Stimulated activated naive B cell treated with anti-CD40 and anti-IgM and Interleukin-4, amounts not matched to agents 10 μg/mL and 1 μg/mL and 100 μg/mL, for 72 hours (primary cell): ENCODE measurements around the gene TMEM138.

Source experiments
- ATAC-seq, 2 donors: fragments of 150-1000 bp; cut with Tn5 transposase; replicated peaks; 2 replicates each; pipeline ENCODE4 v1.10.0; 2021; ENCODE audit warnings: moderate library complexity in 1 of 2
- DNase-seq: peaks from one replicate; pipeline ENCODE4 v3.0.0; 2021
- H3K27ac Mint-ChIP-seq: one replicate; pipeline ENCODE4 v1.8.0; 2022; ENCODE audit warnings: mild to moderate bottlenecking, mixed read lengths
- H3K27me3 Mint-ChIP-seq, 2 donors: one replicate each; pipeline ENCODE4 v1.8.0; 2022; ENCODE audit warnings: mixed read lengths in 2 of 2
- H3K36me3 Mint-ChIP-seq, 2 donors: one replicate each; pipeline ENCODE4 v1.8.0; 2022; ENCODE audit warnings: mixed read lengths in 2 of 2, mild to moderate bottlenecking in 1 of 2
- H3K4me1 Mint-ChIP-seq, 2 donors: one replicate each; pipeline ENCODE4 v1.8.0; 2022; ENCODE audit warnings: mixed read lengths in 2 of 2, mild to moderate bottlenecking in 1 of 2
- H3K4me3 Mint-ChIP-seq, 2 donors: one replicate each; pipeline ENCODE4 v1.8.0; 2022; ENCODE audit warnings: mild to moderate bottlenecking in 2 of 2, mixed read lengths in 2 of 2, moderate library complexity in 1 of 2
- H3K9me3 Mint-ChIP-seq, 2 donors: one replicate each; pipeline ENCODE4 v1.8.0; 2022; ENCODE audit warnings: mixed read lengths in 2 of 2, mild to moderate bottlenecking in 1 of 2

The TMEM138 gene

DNA sequence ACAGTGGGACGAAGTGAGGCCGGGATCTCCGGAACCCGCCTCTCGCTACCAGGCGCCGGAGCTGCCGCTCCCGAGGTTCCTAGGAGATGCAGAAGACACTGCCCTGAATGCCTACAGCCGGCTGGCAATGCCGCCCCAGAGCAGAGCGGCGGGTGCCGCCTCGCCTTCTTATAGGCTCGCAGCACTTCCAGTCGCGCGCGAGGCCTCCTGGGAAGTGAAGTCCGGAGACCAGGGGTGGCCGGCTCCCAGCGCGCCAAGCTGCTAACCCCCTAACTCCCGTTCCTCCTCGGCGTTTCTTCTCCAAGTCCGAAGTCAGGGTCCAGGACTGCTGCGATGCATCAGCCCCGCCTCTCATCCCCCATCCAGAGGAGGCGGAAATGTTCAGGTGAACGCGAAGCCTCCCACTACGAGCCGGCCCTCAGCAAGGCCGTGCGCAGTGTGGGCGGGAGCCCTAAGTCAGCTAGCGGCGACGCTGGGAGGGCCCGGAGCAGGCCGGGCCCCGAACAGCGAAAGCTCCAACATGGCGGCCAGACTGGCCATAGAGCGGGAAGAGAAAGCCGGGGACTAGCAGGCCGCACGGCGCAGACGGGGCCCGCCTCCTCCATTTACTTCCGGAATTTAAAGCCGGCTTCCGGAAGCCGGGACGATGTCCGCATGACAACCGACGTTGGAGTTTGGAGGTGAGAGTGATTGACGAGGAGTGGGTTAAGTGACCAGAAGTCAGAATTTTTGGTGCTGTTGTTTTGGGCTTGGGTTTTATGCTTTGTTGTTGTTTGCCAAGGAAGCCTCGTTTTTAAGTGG is at the start of gene TMEM138, which contains the start of gene CYB561A3:
Gene TMEM138, plus strand, starts transcription at position 634 of the 801 bp plus-strand sequence. CDS start 2,017 bp downstream, outside the sequence.
Gene CYB561A3, minus strand, starts transcription at position 142 of the 801 bp plus-strand sequence. CDS start 5,169 bp downstream, outside the sequence.
- Mint-ChIP-seq H3K27ac (peak within 1 kb of the TSS; percentile 99), H3K27me3 (no peaks in the 10 kb centered on the region), H3K36me3 (peaks cover 12 to 30% of the 10 kb centered on the region in 2 donors), H3K9me3 (no peaks in the 10 kb centered on the region), H3K4me3 (peak within 1 kb of the TSS; percentile 92 to 99), H3K4me1 (peaks cover 29 to 58% of the 10 kb centered on the region in 2 donors)
- DNase-seq (peak; percentile 95), ATAC-seq (peak; percentile 75 to 80)

DNA sequence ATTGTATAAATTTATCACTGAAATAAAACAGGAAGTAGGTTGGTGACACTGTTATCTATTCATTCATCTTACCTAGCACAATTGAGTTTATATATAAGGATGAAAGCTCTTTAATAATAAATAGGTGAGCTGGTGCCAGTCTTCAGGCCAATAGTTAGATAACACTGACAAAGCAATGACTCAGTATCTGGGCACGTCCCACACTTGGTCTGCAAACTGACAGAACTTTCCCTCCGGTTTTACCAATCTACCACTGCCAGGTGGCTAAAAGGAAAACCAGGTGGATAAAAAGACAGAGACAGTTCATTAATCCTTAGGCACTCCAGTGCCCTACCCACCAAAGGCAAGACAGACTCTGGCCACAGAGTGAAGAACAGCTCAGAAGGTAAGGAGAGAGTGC is 46.9 kb upstream of the TMEM138 start:
- ATAC-seq: no peak
- no peak overlapping the region for H3K4me3 Mint-ChIP-seq
- no peaks in the 10 kb centered on the region for H3K27me3 Mint-ChIP-seq
- H3K27ac Mint-ChIP-seq: no peak overlapping the region
- no peaks in the 10 kb centered on the region for H3K9me3 Mint-ChIP-seq
- no peak for DNase-seq
- H3K36me3 Mint-ChIP-seq: peaks cover 37 to 45% of the 10 kb centered on the region in 2 donors
- H3K4me1 Mint-ChIP-seq: no peaks in the 10 kb centered on the region

DNA sequence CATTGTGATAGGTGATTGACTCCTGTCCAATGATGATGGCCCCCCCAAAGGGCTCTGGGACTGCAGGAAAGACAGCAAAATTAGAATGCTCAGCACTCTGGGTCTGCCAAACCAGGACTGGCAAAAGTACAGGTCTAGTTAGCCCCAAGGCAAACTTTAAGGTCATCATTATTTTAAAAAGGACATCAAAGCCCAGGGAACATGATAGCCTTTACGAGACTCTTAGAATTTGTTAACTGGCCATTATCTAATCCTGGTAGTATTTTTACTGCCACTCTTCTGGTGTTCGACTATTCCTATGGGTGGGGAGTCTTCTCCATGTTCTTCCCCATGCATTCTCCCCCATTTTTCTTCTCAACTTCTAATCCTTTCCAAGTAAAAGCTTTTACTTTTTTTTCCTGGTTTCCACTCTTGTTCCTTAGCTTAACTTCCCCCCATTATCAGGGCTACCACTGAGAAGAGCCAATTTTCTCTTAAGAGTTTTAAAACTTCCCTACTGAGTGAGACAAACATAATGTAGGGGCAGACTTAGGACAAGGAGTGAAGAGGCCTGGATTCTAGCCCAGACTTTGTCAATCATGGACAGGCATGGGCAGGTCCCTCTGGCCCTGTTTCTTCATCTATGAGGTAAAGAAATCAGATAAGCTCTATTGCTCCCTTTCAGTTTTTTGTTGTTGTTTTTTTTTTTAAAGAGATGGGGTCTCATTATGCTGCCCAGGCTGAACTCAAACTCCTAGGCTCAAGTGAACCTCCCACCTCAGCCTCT is 36.3 kb upstream of the TMEM138 start:
- H3K27ac Mint-ChIP-seq: no peak overlapping the region
- H3K27me3 Mint-ChIP-seq: no peaks in the 10 kb centered on the region
- no peak overlapping the region for H3K4me3 Mint-ChIP-seq
- no peaks in the 10 kb centered on the region for H3K9me3 Mint-ChIP-seq
- H3K36me3 Mint-ChIP-seq: peaks cover 42 to 62% of the 10 kb centered on the region in 2 donors
- peaks cover 7 to 26% of the 10 kb centered on the region in 2 donors for H3K4me1 Mint-ChIP-seq
- DNase-seq (no peak), ATAC-seq (no peak)

DNA sequence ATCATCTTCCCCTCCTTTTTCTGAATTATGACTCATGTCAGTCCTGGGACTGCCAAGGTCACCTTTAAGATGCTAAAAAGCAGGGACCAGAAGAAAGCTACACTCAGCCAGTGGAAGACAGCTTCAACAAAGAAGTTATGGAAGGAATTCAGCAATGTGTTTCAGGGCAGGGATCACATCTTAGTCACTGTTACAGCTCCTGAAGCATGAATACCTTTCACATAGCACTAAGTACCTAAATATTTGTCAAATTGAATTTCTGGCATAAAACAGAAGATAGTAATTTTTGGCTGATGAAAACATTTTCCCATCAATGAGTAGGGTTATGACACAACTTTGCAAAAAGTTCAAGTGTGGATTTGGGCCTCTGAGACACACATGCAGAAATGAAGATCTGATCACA is 34.5 kb upstream of the TMEM138 start:
- ATAC-seq (no peak), DNase-seq (no peak)
- no peaks in the 10 kb centered on the region for H3K9me3 Mint-ChIP-seq
- no peaks in the 10 kb centered on the region for H3K27me3 Mint-ChIP-seq
- H3K27ac Mint-ChIP-seq: no peak overlapping the region
- H3K4me3 Mint-ChIP-seq: no peak overlapping the region
- H3K4me1 Mint-ChIP-seq: peaks cover 22 to 44% of the 10 kb centered on the region in 2 donors
- H3K36me3 Mint-ChIP-seq: peaks cover 37 to 62% of the 10 kb centered on the region in 2 donors

DNA sequence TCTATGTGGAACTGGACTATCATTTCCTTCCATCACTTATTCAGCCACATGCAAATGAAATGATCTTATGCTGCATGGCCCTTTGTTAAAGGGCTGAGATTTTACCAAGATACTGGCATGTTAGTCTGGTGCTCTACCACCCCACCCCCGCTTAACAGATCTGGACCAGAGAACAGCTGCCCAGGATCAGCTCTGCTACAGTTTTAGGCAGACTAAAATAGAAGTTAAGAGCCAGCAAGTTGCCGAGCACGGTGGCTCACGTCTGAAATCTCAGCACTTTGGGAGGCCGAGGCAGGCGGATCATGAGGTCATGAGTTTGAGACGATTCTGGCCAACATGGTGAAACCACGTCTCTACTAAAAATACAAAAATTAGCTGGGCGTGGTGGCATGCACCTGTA is 33.8 kb upstream of the TMEM138 start:
- DNase-seq (no peak), ATAC-seq (no peak)
- Mint-ChIP-seq H3K4me1 (peaks cover 22 to 50% of the 10 kb centered on the region in 2 donors), H3K4me3 (no peak overlapping the region), H3K9me3 (no peaks in the 10 kb centered on the region), H3K36me3 (peaks cover 30 to 62% of the 10 kb centered on the region in 2 donors), H3K27ac (no peak overlapping the region), H3K27me3 (no peaks in the 10 kb centered on the region)

DNA sequence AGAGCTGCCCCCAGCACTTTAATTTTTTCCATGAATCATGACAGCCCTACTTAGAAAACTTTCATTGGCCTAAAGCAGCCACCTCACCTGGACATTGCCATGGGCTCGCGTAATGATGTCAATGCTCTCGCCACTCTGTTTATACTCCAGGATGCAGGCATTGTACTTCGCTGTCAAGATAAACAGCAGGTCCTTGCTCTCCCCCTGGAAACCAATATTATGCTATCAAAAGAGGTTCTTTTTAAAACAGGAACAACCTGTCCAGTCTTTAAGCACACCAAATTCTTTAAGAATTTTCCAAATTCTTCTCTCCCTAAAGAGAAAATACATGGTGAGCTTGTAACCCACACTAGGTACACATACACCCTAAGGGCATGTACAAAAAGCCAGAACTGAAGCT is 32.3 kb upstream of the TMEM138 start:
- Mint-ChIP-seq H3K4me3 (no peak overlapping the region), H3K9me3 (no peaks in the 10 kb centered on the region), H3K36me3 (peaks cover 22 to 56% of the 10 kb centered on the region in 2 donors), H3K27ac (peak overlapping the region; percentile 5), H3K4me1 (peaks cover 30 to 64% of the 10 kb centered on the region in 2 donors), H3K27me3 (no peaks in the 10 kb centered on the region)
- ATAC-seq: no peak
- no peak for DNase-seq

DNA sequence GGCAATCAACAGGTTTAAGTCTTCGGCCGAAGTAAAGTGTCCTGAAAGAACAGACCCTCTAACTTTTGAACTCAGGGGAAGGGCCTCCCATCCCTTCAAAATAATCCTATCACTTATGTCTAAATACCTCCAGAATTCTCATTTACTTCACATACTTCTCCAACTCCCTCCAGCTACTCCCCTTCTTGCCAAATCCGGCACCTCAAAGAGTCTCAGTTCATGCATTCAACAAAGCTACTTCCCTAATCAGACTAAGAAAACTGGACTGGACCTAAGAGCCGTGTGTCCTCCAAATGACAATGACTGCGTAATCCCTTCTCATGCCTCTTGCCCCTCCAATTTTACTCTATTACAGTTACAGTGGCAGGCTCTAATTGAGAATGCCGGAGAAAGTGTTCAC is 30.5 kb upstream of the TMEM138 start:
- Mint-ChIP-seq H3K4me3 (peak overlapping the region; percentile 87 to 99), H3K4me1 (peaks cover 38 to 72% of the 10 kb centered on the region in 2 donors), H3K27me3 (no peaks in the 10 kb centered on the region), H3K36me3 (peaks cover 18 to 41% of the 10 kb centered on the region in 2 donors), H3K27ac (peak overlapping the region; percentile 98), H3K9me3 (no peaks in the 10 kb centered on the region)
- ATAC-seq: no peak
- DNase-seq: no peak

DNA sequence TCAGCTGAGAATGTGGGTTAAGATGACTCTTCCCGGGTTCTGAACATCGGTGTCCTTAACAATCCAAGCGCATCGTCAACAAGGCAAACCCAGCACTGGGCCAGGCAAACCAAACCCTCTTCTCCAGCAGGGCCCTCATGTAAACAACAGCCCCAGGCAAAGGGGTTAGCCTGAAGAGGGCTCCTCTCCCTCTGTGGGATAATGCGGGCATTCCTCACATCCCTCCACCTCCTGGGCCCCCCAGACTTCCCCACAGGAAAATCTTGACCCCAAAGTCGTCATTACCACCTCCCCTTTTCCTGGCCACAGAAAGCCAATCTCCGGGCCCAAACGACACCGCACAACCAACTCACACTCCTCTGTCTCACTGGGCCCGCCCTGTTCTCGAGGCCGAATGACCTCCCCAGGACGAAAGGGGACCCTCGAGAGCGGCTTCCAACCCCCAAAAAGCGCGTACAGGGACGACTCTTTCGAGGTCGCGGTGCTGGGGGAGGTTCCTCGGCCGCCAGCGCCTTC is 29.8 kb upstream of the TMEM138 start:
- peaks cover 42 to 77% of the 10 kb centered on the region in 2 donors for H3K4me1 Mint-ChIP-seq
- peak overlapping the region; percentile 87 to 99 for H3K4me3 Mint-ChIP-seq
- DNase-seq (no peak), ATAC-seq (peak in 1 of 2 donors; percentile 1)
- H3K27me3 Mint-ChIP-seq: no peaks in the 10 kb centered on the region
- H3K9me3 Mint-ChIP-seq: no peaks in the 10 kb centered on the region
- peaks cover 18 to 41% of the 10 kb centered on the region in 2 donors for H3K36me3 Mint-ChIP-seq
- peak overlapping the region; percentile 98 for H3K27ac Mint-ChIP-seq

DNA sequence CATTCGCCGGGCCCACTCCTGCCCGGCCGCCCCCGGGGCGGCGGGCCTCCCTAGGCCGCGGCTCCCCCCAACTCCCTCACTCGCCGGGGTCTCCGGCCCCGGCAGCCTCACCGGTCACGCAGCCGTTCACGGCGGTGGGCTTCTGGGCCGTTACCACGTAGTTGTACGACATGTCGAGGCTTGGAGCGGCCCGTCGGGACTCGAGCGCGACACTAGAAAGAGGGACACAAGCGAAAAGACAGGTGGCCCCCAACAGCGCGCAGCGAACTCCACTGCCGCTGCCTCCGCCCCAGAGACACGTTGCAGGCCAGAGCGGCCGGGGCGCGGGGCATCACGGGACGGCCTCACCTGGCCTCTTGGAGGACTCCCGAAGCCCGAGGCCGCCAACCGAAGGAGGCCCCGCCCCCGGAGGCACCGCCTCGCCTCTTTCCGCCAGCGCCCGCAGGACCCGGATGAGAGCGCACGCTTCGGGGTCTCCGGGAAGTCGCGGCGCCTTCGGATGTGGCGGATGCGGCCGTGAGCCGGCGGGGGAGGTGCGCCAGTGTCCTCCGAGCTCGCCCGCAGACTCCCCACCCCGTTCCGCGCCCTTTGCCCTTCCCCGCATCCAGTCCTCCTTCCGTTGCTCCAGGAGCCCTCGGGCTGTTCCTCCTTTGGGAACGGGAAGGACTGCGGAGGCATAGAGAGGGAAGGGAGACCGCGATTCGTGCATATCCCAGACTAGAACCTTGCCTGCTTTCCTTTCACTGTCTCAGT is 29.2 kb upstream of the TMEM138 start, which contains the start of the genes DDB1 and TKFC:
Gene DDB1, minus strand, starts transcription at position 309 of the 753 bp plus-strand sequence. Its CDS starts 137 bp downstream, at position 172.
Gene TKFC, plus strand, starts transcription at position 432 of the 753 bp plus-strand sequence. CDS start 1,501 bp downstream, outside the sequence.
- H3K4me1 Mint-ChIP-seq: peaks cover 42 to 77% of the 10 kb centered on the region in 2 donors
- peak within 1 kb of the TSS; percentile 87 to 99 for H3K4me3 Mint-ChIP-seq
- peak within 1 kb of the TSS; percentile 98 for H3K27ac Mint-ChIP-seq
- H3K9me3 Mint-ChIP-seq: no peaks in the 10 kb centered on the region
- H3K36me3 Mint-ChIP-seq: peaks cover 18 to 36% of the 10 kb centered on the region in 2 donors
- ATAC-seq: peak; percentile 93 to 94
- H3K27me3 Mint-ChIP-seq: no peaks in the 10 kb centered on the region
- peak; percentile 87 for DNase-seq

DNA sequence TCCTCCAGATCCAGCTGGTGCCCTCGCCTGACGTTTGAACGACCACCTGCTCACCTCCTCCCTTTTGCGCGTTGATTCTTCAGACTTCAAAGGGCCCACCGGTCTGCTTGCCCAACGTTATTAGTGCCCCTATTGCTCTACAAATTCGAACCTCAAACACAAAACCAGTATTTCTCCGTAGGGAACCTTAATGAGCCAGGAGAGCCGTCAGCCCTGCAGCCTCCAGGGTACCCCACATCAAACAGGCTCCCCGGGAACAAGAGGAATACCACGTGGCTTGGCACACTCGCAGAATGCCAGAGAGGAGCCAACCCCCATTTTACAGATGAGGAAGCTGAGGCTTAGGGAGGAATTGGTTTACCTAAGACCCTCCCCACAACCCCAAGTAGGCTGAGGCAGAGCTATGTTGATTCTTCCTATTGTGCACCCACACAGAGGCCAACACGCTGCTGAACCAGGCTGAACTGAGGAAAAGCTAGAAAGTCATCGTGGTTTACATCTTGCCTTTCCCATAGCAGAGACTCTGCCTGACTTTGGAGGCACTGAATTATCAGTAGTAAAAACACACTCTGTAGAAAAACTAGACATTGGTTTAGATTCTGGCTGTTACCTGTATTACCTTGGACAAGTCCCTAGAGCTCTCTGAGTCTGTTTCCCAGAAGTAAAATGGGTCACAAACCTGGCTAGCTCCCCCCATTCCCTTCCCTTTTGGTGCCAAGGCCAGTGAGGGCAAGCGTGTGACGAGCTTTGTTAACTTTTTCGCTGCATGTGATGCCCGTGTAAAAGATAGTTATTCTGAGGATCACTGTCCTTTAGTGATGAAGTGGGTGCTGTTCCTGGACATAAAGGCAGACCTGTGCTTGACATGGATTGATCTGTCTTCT is 28.4 kb upstream of the TMEM138 start:
- H3K9me3 Mint-ChIP-seq: no peaks in the 10 kb centered on the region
- peaks cover 21 to 39% of the 10 kb centered on the region in 2 donors for H3K36me3 Mint-ChIP-seq
- H3K27me3 Mint-ChIP-seq: no peaks in the 10 kb centered on the region
- peak overlapping the region; percentile 87 to 99 for H3K4me3 Mint-ChIP-seq
- peak; percentile 22 to 25 for ATAC-seq
- H3K4me1 Mint-ChIP-seq: peaks cover 45 to 84% of the 10 kb centered on the region in 2 donors
- no peak for DNase-seq
- H3K27ac Mint-ChIP-seq: peak overlapping the region; percentile 98

DNA sequence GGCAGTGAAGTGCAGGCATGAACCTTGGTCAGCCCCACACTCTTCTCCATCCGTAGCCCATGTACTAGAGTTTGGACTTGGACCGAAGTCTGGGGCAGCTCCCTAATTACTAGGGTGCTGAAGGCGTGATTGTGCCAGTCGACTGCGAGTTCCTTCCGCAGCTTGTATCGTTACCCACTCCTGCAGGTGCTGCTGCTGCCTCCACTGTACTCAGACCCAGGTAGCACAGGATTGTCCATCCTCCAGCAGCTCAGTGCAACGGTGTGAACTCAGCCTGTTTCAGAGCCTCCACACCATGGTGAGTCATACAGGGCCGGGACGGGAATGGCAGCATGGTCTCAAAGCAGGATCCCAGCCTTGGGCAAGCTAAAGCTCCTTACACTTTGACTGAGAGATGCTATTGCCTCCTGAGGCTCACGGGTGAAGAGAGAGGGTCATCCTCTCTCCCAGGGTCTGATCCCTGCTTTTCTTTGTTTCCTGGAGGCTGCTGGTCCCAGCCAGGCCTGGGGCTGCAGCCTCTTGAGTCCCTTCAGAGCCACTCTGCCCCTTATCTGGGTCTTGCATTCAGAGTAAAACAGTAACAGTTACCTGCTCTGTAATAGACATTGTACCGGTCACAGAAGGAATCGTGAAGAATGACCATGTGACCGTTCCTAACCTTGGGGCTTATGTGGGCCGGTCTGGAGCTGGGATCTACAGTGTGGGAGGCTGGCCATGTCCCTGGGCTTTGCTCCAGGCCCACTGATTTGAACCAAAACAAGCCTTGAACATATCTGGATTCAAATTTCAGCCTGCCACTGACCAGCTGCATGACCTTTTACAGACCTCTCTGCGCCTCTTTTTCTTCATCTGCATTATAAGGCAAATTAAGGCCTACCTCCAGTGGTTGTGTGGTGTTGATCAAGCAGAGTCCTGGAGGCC is 27.5 kb upstream of the TMEM138 start:
- Mint-ChIP-seq H3K4me3 (peak overlapping the region; percentile 87 to 99), H3K27me3 (no peaks in the 10 kb centered on the region), H3K36me3 (peaks cover 21 to 35% of the 10 kb centered on the region in 2 donors), H3K4me1 (peaks cover 41 to 79% of the 10 kb centered on the region in 2 donors), H3K9me3 (no peaks in the 10 kb centered on the region), H3K27ac (peak overlapping the region; percentile 98)
- no peak for DNase-seq
- no peak for ATAC-seq

DNA sequence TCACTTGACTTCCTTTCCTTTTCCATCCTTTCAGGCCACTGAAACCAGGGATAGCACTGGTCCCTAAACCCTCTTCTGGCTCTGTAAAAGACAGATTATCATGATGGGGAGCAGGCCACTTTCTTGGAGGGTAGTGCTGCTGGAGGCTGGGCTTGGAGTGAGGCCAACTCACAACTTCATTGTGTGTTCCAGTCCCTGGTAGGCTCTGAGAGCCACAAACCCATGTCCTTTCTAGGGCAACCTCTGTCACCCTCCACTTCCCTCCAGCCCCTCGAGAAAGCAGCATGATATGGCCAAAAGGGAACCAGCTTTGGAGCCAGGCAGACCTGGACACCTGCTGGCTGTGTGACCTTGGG is 26.8 kb upstream of the TMEM138 start:
- peak overlapping the region; percentile 87 for H3K27ac Mint-ChIP-seq
- H3K36me3 Mint-ChIP-seq: peaks cover 20 to 30% of the 10 kb centered on the region in 2 donors
- H3K4me1 Mint-ChIP-seq: peaks cover 40 to 73% of the 10 kb centered on the region in 2 donors
- no peak overlapping the region for H3K4me3 Mint-ChIP-seq
- ATAC-seq: no peak
- no peak for DNase-seq
- no peaks in the 10 kb centered on the region for H3K27me3 Mint-ChIP-seq
- H3K9me3 Mint-ChIP-seq: no peaks in the 10 kb centered on the region
